ENCODE measurements around the gene TTC12.

The TTC12 gene

DNA sequence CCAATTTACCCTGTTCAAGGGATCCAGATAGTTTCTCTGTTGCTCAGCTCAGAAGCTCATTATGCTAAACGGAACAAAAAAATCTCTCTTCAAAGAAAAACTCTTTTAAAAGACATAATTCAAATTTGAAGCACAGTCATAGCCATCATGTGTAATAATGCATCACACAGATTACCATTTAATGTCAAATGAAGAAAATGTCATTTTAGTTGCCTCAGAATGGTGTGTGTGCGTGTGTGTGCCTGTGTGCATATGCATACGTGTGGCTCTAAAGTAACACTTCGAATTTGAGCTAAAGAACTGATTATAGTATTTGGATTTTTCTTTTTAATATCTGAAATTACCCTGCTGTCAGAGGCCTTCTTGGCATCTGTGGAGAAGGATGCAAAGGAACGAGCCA, 9.9 kb downstream of the TTC12 start:
- no peak for DNase-seq (ENCODE audit: low spot score)

DNA sequence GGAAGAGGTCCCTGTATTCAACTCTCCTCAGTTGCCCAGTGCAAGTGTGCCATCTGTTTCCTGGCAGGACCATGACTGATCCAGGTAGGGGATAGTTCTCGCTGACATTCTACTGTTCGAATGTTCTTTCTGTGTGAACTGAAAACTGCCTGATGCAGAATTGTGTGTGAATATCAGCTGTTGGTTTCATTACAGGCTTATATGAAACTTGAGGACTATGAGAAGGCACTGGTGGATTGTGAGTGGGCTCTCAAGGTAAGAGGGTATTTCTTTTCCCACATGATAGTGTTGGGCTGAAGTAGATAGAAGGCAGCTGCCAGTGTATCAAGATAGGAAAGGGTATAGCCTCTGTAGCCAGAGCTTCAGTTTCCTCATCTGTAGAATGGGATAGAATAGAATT, 15.3 kb downstream of the TTC12 start:
- no peak for DNase-seq (ENCODE audit: low spot score)

DNA sequence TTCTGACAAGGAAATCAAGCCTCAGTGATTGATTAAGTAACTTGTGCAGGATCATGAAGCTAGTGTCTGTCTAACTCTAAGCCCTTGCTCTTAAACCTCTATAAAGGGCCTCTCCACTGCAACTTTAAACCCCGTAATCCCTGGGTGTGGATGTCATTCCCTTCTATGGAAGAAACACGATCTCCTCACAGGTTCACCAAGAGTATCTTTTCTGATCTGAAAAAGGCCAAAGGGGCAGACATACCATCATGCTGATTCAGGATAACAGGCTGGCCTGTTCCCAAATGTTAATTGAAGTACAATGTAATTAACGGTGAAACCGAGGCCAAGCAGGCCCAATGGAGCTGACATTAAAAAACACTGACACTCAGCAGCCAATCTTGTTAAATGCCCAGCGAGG, 17.1 kb downstream of the TTC12 start:
- DNase-seq (ENCODE audit: low spot score) = no peak

DNA sequence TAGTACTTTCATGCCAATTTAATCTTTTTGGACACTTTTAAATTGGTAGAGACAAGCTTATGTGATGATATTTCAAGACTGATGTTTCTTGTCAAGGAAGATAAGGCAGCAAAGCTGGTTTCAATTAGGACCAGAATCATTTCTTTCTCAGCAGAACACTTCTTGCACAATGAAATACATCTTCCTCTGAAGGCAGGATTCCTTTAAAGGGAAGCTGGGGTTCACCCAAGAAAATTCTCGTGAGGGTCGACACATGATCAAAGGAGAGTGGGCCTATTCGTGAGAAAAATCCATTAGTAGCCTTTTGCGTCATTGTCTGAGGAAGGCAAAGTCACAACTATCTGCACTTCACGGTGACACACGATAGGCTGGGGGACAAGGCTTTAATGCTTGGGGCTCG, 17.6 kb downstream of the TTC12 start:
- DNase-seq (ENCODE audit: low spot score) = no peak

DNA sequence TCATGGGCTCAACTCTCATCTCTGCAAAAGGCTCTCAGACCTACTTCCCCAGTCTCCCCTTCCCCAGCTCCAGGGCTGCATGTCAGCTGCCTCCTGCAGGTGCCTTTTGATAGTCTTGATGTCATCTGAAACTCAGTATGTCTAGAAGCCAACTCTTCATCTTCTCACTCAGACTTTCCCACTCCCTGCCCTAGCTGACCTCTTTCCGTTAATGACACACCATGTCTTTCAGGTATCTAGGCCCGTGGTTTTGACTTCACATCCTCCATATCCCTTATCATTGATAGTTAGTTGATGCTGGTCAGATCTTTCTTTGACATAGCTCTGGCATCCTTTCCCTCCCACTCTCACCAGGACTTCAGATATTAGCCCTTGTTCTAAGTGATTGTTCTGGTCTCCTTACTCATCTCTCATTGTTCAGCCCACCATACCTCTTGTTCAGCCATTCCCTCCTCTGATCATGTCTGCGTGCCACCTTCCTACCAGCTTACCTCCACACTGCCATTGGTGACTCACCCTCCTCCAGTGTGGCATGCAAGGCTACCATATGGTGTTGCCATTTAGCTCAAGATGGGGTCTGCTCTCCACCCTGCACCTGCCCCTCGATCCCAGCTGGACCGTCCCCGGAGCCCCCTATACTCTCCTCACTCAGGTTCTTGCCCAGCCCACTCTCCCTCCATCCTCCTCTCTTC, 18.4 kb downstream of the TTC12 start:
- no peak for DNase-seq (ENCODE audit: low spot score)

DNA sequence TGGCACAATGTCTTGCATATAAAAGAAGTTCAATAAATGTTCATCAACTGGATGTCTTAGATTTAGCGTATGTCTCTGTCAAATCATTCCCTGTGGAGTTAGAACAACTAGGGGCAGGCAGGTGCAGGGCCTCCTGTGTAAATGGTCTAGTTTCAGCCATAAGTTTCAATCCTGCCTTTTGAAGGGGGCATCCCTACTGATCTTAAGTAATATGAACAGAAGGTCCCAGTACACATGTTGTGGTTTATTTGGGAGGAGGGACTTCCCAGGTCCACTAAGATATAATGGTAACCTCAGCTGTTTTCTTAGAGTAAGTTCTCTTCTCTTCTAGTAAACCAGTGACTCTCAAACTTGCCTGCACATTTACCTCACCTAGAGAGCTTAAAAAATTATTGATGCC, 19.8 kb downstream of the TTC12 start:
- no peak for DNase-seq (ENCODE audit: low spot score)

GRCh38 chr11:113338730-113339129, 24.3 kb downstream of the TTC12 start:
- DNase-seq (ENCODE audit: low spot score) = no peak

- DNase-seq (ENCODE audit: low spot score) = no peak
Observed at GRCh38 chr11:113339929-113340589, 25.7 kb downstream of the TTC12 start.

- DNase-seq (ENCODE audit: low spot score) = no peak
Observed at GRCh38 chr11:113341388-113342165, 27.2 kb downstream of the TTC12 start.

- no peak for DNase-seq (ENCODE audit: low spot score)
Observed at GRCh38 chr11:113345978-113346377, 31.6 kb downstream of the TTC12 start.

GRCh38 chr11:113349528-113349927, 35.1 kb downstream of the TTC12 start:
- no peak for DNase-seq (ENCODE audit: low spot score)

DNA sequence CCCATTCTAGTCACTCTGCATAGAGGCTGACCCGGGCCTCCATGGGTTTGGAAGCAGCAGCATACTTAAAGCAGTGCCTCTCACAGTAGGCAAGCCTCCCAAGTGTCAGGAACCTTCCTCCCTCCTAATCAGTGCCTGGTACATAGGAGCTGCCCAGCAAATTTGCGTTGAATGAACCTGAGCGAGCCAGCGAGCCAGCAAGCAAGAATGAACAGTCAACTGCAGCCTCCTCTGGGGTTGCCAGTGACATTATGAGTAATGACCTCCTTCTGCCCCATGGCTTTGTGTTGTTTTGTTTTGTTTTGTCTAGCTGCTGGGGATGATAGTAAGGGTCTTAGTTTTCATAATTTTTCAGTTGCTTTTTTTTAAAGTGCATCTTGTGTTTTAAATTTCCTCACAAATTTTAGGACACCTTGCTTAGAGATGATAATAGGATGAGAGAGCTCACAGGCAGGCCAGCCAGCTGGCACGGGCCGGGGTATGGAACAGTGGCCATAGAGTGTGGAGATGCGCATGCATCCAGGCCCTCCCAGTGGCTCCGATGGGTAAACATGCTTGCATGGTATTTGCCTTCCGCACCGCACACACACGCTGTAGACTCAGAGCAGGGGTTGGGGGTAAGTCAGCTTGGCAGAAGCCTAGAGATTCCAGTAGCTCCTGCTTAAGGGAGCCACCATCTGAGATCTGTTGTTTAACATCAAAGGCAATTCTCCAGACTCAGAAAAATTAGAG, 36.1 kb downstream of the TTC12 start:
- DNase-seq (ENCODE audit: low spot score) = no peak

GRCh38 chr11:113351068-113351450, 36.7 kb downstream of the TTC12 start:
- no peak for DNase-seq (ENCODE audit: low spot score)

DNA sequence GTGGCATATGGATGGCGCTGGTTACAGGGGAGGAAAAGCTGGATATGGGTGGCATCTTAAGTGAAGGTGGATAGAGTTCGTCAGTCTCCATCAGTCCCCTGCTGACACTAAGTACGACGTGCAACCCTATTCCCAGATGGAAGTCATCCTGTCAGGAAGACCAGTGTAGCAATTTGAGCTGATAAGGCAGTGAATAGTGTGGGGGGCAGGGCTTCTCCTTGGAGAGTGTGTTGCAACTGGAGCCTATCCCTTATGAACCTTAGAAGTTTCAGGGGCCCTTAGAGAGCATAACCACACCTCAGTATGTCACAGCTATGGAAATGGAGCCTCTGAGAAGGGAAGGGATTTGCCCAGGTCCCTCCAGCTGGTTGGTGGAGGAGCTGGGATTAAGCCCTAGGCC, 37.1 kb downstream of the TTC12 start:
- no peak for DNase-seq (ENCODE audit: low spot score)

DNA sequence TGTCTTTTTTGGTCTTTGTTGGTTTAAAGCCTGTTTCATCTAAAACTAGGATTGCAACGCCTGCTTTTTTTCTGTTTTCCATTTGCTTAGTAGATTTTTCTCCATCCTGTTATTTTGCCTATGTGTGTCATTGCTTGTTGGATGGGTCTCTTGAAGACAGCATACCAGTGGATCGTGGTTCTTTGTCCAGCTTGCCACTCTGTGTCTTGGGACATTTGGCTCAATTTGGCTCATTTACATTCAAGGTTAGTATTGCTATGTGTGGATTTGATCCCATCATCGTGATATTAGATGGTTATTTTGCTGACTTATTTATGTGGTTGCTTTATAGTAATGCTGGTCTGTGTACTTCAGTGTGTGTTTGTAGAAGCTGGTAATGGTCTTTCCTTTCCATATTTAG, 41.8 kb downstream of the TTC12 start:
- peak; percentile 0 for DNase-seq (ENCODE audit: low spot score)

DNA sequence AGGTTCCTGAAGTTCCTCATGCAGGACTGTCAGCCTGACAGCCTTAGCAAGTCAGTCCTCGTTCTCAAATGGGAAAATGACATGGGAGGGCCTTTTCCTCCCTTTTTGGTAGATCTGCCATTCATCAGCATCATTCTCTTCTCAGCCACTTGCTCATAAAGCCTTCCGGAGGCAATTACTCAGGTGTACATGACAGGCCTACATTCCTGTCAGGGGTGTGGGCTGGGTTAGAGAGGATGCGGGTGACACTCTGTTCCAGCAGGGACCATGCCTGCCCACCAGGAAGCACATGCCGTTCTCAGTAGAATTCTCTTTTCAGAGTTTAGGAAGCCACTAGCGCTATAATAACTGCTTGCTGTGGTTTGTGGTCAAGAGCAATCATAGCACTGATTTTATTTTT, 49.0 kb downstream of the TTC12 start:
- no peak for DNase-seq (ENCODE audit: low spot score)

- no peak for DNase-seq (ENCODE audit: low spot score)
Observed at GRCh38 chr11:113363996-113364641, 49.7 kb downstream of the TTC12 start.

GRCh38 chr11:113365895-113366294, 51.5 kb downstream of the TTC12 start:
- DNase-seq (ENCODE audit: low spot score) = no peak

GRCh38 chr11:113369411-113369810, 55.0 kb downstream of the TTC12 start:
- no peak for DNase-seq (ENCODE audit: low spot score)

DNA sequence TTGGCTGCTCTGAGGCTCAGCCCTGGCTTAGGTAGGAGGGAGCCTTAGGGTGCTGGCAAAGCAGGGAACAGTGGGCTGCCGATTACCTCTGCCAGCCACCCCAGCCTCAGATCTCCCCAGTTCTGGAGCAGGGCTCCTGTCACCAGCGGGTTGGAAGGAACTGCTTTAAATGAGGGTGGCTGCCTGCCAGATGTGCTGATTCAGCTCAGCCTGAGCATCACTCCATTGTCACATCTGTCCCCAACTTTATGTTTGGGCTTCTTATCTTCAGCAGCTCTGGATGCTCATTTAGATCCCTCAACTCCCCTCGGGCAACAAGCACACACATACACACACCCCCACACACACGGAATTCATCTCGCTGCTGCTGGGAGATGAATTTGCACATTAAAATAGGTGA, 56.3 kb downstream of the TTC12 start:
- no peak for DNase-seq (ENCODE audit: low spot score)

DNA sequence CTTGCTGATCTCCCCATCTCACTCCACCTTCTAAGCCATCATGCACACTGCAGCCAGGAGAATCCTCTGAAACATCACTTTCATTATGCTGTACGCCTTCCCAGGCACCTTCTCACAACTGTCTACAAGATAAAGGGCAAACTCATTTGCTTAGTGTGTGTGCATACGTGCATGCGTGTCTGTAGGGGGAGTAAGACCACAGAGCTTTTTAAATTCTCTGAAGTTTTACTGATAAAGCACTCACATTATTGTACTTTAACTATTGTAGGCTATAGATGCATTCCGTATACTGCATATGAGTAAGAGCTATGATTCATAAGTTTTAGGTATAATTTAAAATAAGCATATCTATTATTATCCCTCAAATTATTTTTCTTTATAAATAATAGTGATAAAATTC, 57.9 kb downstream of the TTC12 start:
- no peak for DNase-seq (ENCODE audit: low spot score)

DNA sequence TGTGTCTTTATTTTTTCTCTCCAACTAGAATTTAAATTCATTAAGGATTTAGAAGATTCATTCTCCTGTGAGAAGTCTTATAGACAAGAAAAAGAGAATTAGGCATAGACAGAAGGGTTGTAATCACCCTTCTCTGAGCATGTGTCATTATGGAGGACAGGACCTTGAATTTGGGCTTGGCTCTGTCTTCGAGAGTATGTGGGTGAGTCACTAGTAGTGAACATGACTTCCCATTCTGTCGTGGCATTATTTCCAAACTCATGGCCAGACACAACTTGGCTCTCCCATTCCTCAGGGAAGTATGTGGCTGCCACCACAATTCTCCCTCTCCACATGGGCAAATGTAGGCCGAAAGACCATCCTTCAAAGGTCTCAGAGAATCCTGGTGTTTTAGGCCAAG, 58.9 kb downstream of the TTC12 start:
- DNase-seq (ENCODE audit: low spot score) = no peak

Data from ecto neural progenitor cell (in vitro differentiated cells).